GM20431 (cell line): ENCODE measurements around the gene ABHD4.

ENCODE experiments used
- in situ Hi-C: fragments of 300-500 bp; cut with MseI, MboI; formaldehyde crosslinking; loops from one replicate; pipeline ENCODE4 v1.15.0; 2020; ENCODE audit warnings: low sequenced_read_pairs; ENCODE audit not compliant: unreplicated experiment

The ABHD4 gene

DNA sequence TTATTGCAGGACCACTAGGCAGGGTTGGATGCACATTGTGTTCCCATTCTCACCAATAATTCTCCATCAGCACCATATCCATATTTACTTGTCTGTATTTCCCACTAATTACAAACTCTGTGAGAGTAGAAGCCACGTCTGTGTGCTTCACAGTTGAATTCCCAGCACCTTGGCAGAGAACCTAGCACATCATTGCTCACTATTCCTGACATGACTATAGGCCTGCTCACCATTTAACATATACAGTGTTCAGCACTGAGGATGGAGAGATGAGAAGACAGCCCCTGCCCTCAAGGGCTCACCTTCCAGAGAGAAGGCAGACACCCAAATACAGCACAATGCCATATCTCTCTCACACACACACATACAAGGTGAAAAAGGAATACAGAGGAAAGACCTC is 14.1 kb upstream of the ABHD4 start:
- in situ Hi-C loops: loop anchor here (25.0 kb wide), 1 partner anchor 278 kb away; the partner anchor contains the start of gene LRP10

DNA sequence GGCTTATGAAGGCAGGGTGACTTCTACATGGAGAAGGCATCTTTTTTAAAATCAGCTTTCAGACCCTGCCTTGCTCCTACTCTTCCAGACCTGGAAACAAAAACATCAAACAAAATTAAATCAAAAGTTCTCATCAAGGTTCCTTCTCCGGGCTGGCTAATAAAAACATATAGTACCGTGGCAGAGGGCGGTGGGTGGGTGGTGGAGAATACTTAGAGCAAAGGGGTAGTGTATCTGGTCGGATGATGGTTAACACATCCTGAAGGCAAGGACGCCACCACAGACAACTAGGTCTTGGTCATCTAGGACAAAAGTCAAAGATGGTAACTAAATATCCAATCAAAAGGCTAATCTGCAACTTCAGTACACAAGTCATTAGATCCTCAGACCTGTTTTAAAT is 10.9 kb upstream of the ABHD4 start:
- in situ Hi-C loops: loop anchor here (25.0 kb wide), 1 partner anchor 275 kb away; the partner anchor contains the start of gene LRP10

DNA sequence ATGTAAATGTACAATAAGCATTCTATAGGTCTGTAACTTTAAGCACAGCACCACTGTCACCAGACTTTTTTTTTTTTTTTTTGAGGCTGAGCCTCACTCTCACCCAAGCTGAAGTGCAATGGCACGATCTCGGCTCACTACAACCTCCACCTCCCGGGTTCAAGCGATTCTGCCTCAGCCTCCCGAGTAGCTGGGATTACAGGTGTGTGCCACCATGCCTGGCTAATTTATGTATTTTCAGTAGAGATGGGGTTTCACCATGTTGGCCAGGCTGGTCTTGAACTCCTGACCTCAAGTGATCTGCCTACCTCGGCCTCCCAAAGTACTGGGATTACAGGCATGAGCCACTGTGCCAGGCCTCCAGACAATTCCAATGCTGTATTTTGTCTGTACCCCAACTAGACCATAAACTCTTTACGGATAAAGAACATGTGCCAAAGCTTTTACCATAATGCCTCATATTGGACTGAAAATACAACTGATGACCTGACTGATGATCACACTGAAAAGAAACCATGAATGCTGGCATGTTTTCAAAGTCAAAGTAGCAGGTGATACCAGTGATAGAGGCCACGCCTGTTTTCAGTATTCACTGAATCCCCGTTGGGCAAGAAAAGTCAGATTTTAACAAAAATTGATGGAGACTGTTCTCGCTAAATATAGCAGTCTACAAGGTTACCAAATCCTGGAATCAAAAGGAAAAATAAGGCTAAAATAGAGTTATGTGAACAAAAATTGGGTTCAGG is 10.2 kb upstream of the ABHD4 start:
- in situ Hi-C loops: loop anchor here (25.0 kb wide), 1 partner anchor 274 kb away; the partner anchor contains the start of gene LRP10

DNA sequence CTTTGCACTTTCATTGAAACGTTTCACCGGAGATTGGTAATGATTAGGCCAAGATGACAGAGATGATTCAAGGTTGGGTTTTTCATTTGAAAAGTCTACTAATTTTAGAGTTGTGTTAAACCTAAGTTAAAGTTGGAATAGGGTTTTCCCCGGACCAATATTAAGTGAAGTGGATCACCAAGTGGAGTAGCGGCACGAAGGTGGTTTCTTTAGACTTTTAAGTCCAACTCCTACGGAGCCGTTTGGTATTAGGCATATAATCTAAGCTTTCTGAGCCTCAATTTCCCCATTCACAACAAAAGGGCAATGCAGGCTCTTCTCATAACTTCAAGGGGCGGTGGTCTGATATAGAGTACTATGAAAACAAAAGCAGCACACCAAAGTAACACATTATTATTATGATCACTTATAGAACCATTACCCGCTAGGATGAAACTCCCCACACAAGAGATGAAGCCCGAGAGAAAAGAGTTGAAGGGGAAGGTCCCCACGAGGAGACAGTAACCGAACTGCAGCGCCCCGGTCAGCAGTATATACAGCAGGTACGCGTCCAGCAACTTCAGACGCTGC is 9.5 kb upstream of the ABHD4 start:
- in situ Hi-C loops: loop anchor here (25.0 kb wide), 1 partner anchor 274 kb away; the partner anchor contains the start of gene LRP10

DNA sequence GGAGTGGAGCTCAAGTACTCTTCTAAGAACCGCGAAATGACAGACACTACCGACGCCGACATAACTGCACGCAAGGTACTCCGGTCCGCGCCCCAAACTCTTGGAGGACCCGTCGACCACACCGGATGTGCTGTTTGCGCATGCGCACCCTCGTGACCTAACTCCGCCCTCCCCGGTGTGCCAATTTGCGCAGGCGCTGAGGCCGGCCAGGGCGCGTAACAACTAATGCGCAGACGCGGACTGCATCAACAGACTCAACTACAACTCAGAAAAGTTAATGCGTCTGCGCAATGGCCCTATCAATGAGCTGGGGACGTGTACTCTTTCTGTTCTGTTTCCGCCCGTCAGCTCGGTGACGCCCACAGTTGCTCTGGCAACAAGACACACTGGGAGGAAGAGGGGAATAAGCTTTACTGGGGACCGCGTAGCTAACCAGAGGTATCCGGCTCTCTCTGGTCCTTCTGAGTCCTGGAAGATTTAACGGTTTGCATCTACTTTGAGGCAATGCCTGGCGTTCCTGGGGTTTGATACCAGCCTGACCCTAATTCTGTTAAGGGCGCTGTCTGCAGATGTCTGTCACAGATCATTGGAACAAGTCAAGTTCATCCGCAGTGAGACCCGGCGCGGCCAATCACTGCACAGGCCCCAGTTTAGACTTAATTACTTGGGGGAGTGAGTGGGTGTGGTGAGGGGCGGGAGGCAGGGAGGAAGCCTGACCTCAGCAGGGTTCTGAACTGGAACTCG is 8.8 kb upstream of the ABHD4 start, which contains the start of gene DAD1:
DAD1 (minus strand) TSS at position 129 of the 744 bp plus-strand sequence; CDS start at position 62, 67 bp downstream.
- in situ Hi-C loops: loop anchor here (25.0 kb wide), 1 partner anchor 273 kb away; the partner anchor contains the start of gene LRP10

DNA sequence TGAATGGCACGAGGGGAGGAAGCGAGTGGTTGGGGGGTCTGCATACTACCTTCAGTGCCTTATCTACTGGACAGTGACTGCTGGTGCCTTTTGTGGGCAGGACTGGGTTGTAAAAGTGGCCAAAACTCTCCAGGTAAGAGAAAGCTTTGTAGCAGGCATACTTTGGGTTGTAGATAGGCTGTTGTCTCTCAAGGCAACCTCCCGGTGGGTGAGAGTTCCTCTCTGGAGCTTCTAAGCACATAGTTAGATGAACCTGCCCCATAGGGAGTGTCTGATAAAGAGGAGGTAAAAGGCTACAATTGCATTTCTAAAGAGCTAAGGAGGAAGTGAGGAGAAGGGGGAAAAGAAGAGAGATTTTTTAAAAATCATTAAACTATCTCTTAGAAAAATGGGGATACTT is 4.9 kb upstream of the ABHD4 start:
- in situ Hi-C loops: loop anchor here (25.0 kb wide), 1 partner anchor 269 kb away; the partner anchor contains the start of gene LRP10

DNA sequence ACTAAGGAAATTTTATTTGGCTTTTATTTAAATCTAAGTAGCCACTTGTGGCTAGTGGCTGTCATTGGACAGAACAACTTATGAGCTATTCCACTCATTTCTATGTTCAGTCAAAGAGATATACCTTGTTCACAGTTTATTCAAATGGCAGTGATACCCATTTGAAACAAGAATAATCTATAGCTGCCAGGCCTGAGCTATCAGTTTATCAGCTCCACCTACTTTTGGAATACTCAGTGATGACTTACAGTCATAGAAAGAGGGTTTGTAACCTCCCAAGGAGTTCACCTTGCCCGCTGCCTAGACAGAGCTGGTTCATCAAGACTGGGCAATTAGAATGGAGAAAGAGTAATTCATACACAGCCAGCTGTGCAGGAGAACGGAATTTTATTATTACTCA is 4.5 kb upstream of the ABHD4 start:
- in situ Hi-C loops: loop anchor here (25.0 kb wide), 1 partner anchor 269 kb away; the partner anchor contains the start of gene LRP10

DNA sequence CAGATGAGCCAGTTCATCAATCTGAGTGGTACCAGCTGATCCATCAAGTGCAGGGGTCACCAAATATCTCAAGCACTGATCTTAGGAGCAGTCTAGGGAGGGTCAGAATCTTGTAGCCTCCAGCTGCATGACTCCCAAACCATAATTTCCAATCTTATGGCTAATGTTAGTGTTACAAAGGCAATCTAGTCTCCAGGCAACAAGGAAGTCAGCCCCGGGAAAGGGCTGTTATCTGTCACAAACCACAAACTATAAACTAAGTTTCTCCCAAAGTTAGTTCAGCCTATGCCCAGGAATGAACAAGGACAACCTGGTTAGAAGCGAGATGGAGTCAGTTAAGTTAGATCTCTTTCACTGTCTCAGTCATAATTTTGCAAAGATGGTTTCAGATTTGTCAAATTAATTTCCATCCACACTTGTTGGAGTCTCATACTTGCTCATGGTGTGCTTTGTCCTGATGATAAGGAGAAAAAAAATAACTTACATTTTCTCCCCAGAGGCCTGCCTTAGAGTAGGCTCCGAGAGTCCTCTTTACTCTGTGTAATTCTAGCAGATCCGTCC is 3.9 kb upstream of the ABHD4 start:
- in situ Hi-C loops: loop anchor here (25.0 kb wide), 1 partner anchor 268 kb away; the partner anchor contains the start of gene LRP10

DNA sequence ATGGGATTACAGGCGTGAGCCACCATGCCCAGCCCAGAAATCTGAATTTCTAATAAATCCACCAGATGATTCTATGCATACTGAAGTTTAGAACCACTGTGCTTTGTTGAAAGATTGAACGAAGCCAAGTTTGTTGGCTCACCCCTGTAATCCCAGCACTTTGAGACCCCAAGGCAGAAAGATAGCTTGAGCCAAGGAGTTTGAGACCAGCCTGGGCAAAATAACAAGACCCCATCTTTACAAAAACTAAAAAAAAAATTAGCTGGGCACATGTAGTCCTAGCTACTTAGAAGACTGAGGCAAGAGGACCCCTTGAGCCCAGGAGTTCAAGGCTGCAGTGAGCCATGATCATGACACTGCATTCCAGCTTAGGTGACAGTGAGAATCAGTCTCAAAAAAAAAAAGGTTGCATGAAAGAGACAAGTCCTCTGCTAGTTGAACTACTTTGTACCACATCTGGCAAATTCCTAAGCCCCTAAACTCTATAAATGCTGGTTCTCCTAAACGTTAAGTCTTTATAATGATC is 1.7 kb upstream of the ABHD4 start:
- in situ Hi-C loops: loop anchor here (25.0 kb wide), 1 partner anchor 266 kb away; the partner anchor contains the start of gene LRP10

DNA sequence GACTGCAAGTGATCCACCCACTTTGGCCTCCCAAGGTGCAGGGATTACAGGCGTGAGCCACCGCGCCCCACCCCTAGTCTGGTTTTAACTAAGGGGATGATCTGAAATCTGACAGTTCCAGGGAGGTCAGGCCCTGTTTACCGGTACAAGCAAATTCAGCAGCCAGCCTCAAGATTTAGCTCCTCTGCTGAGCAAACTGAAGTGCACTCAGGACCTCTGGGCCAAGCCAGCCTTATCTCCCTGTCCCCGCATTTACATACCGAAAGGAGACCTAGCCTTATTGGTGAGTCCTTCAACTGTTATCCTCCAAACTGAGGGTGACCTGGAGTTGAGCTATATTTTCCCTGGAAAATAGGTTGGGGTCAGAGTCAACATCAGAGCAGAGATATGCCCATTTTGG is 835 bp upstream of the ABHD4 start:
- in situ Hi-C loops: loop anchor here (25.0 kb wide), 1 partner anchor 265 kb away; the partner anchor contains the start of gene LRP10

DNA sequence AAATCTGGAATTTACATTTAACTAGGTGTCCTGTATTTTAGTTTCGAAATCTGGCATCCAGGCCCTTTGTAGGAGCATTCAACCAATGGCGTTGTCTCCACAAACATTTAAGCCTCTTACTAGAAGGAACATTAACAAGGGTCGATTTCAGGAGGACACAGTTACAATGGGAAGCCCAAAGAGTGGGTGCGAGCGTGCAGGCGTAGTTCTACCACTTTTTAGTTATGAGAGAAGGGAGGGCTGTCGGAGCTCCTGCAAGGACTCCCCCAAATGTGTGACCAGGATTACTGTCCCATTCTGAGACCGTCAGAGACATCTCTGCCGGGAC is 365 bp upstream of the ABHD4 start:
- in situ Hi-C loops: loop anchor here (25.0 kb wide), 1 partner anchor 265 kb away; the partner anchor contains the start of gene LRP10

DNA sequence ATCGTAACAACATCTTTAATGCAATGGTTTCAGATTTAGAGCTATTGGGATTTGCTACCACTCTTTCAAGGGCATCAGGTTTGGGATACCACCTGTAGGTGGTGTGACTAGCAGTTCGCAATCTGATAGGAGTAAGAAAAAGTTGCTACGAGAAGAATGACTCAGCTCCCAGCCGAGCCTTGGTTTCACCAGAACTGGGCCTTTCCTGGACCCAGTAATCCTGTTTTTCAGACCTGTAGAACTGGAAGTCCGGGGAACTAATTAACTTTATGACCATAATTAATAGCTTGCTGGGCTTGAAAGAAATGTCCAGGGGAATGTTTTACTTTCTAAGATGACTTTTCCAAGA is 770 bp downstream of the ABHD4 start:
- in situ Hi-C loops: loop anchor here (25.0 kb wide), 1 partner anchor 263 kb away; the partner anchor contains the start of gene LRP10

DNA sequence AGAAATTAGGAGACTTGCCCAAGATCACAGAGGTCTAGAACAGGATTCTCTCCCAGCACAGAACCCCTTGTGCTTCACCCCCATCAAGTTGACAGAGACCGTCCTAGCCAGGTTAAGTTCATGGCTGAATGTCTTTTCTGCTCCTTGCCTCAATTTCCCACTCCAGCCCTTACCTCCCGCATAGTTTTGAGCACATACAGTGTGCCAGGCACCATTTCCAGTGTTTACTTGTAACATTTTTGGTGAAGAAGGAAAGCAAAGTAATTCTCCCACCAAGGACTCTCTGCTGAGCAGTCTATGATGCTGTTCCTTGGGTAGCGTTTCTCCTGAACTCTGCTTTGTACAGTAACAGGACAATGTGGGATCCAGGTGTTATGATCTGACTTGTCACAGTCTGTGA is 1.2 kb downstream of the ABHD4 start:
- in situ Hi-C loops: loop anchor here (25.0 kb wide), 1 partner anchor 263 kb away; the partner anchor contains the start of gene LRP10

DNA sequence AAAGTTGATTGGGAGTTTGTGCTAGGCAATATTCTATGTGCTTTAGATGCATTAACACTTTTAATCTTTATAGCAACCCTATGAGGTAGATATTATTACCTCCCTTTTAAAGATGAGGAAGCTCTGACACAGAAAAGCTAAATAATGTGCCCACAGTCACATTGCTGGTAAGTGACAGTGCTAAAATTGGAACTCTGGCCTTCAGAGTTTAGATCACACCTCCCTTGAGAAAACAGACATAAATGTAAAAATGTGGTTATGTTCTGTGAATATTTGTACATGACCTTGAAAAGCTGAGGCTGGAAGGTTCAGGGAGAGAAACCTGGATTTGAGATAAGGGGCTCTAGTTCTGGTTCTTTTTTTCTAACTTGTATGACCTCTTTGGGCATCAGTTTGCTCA is 1.9 kb downstream of the ABHD4 start:
- in situ Hi-C loops: no loop called here

DNA sequence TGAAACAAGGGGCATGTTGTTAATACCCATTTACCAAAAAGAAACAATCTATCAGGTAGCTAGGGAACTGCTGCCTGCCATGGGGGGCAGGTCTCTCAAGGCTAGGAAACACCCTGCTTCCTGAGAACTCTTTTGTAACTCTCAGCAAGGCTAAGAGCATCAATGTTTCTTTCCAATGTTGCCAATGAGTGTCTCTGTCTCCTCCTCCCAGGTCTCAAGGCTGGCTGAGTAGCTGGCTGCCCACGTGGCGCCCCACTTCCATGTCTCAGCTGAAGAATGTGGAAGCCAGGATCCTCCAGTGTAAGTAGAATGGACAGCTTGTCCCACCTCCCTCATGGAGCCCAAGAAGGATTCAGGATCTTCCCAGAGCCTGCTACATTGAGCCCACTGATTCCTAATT is 3.4 kb downstream of the ABHD4 start:
- in situ Hi-C loops: no loop called here

DNA sequence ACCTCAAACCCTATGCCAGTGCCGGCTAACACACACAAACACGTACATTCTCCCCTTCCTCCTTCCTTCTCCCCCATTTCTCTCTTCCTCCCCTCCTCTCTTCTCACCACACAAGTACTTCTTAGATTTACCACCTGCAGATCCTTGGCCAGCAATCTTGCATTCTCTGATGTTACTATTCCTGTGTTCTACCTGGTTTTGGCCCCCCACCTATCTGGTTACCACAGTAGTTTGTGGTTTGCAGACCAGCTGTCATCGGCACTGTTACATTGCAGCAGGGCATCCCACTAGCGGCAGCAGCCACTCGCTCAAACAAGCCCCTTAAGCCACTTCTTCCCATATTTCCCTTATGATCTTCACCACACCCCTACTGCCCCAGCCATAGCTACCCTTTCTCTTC is 3.9 kb downstream of the ABHD4 start:
- in situ Hi-C loops: no loop called here

DNA sequence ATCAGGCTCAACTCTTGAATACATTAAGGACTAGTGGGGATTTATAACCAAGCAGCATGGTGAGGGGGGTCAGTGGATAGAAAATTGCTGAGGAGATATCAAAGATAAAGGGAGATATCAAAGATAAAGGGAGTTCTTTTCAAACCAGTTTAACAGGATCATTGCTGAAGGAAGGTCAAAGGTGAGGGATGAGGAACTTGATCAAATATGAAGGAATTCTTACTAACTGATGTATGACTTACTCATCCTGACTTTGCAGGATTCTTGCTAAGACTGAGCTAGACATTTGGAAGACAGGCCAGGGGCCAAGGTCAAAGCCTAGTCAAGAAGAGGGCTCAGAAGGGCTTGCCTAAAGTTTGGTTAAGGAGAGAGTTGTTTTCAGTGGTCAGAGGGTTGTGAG is 4.8 kb downstream of the ABHD4 start:
- in situ Hi-C loops: no loop called here

DNA sequence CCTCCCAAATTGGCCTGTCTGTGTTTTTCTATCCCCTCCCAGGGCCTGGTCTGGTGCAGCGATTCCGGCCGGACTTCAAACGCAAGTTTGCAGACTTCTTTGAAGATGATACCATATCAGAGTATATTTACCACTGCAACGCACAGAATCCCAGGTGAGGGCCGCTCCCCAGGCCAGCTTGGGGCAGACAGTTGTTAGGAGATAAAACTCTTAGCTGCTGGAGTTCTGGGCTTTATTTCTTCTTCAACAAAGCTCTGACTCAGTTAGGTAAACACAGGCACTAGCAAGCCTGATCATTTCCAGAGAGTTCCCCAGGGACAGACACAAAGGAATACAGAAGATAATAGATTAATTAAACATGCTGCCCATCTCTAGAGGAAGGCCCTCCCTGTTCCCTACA is 8.3 kb downstream of the ABHD4 start:
- in situ Hi-C loops: no loop called here

DNA sequence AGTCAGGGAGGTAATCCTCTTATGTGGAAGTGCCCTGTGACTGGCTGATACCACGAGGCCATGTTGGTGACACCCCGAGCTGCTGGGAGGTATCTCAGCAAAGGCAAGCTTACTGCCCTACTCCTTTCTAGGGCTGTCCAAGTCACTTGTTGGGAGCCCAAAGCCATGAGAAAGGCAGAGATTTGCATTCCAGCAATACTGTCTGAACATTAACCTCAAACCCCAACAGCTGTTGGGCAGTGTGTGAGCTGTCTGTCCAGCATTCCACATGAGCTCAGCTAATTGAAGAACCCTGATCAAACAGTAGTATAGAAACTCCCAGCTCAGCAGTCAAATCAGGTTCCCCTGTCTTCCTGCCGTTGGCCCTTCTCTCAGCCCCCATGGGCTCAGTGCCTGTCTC is 9.2 kb downstream of the ABHD4 start:
- in situ Hi-C loops: no loop called here

DNA sequence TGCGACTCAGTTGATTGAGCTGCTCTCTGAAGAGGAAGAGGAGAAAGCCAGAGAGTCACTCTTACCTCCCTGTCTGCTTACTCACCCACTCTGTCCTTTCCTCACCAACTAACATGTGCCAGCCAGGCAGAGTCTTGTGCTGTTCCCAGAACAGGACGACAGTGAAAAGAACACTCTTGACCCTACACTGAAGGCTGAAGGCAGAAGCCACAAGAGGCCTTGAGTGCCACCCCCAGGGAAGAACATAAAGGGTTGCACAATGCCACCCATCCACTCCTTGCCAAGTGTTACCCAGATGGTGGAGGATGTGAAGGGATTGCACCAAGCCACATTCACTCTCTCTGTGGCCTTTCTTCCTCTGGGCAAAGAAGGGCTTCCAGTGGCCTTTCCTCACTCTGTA is 12.8 kb downstream of the ABHD4 start:
- in situ Hi-C loops: no loop called here
